ENCODE data around the gene SBK1.

The SBK1 gene

DNA sequence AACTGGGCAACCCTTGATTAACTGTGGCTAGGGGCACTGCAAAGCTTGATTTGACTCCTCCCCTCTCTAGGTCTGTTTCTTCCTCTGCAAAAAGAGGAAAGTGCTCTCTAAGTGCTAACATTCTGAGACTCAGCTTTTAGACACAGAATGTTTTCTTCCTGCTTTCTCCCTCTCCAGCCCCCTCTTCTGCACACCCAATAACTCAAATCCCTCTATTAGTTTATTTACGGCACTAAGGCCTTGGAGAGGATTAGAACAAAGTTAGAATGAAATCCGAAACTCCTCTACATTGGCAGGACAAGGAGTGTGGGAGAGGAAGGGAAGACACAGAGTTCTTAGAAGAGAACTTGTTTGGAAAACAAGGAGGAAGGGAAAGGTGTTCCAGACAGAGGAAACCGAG, 3.3 kb upstream of the SBK1 start:
- TF ChIP-seq, protein P1, sequence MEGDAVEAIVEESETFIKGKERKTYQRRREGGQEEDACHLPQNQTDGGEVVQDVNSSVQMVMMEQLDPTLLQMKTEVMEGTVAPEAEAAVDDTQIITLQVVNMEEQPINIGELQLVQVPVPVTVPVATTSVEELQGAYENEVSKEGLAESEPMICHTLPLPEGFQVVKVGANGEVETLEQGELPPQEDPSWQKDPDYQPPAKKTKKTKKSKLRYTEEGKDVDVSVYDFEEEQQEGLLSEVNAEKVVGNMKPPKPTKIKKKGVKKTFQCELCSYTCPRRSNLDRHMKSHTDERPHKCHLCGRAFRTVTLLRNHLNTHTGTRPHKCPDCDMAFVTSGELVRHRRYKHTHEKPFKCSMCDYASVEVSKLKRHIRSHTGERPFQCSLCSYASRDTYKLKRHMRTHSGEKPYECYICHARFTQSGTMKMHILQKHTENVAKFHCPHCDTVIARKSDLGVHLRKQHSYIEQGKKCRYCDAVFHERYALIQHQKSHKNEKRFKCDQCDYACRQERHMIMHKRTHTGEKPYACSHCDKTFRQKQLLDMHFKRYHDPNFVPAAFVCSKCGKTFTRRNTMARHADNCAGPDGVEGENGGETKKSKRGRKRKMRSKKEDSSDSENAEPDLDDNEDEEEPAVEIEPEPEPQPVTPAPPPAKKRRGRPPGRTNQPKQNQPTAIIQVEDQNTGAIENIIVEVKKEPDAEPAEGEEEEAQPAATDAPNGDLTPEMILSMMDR (IDR thresholded peaks at IDR 0.05; ENCODE audit: low read length, missing control alignments): no peak
- H3K4me3 ChIP-seq (replicated peaks; ENCODE audit: low read depth, low read length): no peak overlapping the region
- DNase-seq (ENCODE audit: low read depth): no peak

DNA sequence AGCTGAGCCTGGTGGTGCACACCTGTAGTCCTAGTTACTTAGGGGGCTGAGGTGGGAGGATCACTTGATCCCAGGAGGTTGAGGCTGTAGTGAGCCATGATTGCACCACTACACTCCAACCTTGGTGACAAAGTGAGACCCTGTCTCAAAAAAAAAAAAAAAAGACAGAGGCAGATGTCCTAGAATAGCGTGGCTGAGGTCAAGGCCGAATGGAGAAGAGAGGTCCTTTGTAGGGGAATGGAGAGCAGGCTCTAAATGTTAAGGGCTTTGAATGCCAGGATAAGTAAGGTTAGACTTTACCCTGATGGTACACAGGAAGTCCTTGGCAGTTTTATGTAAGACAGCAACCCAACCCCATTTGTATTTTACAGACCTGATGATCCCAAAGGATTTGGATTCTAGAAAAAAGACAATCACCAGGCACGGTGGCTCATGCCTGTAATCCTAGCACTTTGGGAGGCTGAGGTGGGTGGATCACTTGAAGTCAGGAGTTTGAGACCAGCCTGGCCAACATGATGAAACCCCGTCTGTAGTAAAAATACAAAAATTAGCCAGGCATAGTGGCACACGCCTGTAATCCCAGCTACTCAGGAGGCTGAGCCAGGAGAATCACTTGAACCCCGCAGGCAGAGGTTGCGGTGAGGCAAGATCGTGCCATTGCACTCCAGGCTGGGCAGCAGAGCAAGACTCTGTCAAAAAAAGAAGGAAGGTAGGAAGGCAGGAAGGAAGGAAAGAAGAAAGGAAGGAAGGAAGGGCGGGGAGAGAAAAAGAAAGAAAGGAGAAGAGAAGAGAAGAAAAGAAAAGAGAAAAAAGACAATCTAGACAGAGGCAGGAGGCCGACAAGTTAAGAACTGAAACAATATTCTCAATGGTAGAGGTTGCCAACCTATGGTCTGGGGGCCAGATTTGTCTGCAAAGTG, 2.1 kb upstream of the SBK1 start:
- H3K4me3 ChIP-seq (replicated peaks; ENCODE audit: low read depth, low read length): no peak overlapping the region
- no peak for DNase-seq (ENCODE audit: low read depth)
- TF ChIP-seq, protein P1 (IDR thresholded peaks at IDR 0.05; ENCODE audit: low read length, missing control alignments): no peak

DNA sequence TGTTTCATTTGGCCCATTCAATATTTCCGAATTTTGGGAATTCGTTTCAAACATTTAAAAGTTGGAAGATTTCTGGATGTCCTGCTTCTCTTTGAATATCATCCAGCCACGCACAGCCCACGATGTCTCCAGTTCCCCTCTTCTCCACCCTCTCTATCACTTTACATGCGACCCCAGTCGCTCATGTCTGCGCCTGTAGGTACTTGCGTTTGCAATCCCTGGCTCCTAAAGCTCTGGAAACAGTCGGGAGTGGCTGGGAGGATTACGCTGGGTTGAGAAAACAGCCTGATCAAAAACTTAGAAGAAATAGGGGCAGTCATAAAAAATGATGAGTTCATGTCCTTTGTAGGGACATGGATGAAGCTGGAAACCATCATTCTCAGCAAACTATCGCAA, 1.5 kb upstream of the SBK1 start:
- TF ChIP-seq, protein P1 (IDR thresholded peaks at IDR 0.05; ENCODE audit: low read length, missing control alignments): no peak
- no peak overlapping the region for H3K4me3 ChIP-seq (replicated peaks; ENCODE audit: low read depth, low read length)

DNA sequence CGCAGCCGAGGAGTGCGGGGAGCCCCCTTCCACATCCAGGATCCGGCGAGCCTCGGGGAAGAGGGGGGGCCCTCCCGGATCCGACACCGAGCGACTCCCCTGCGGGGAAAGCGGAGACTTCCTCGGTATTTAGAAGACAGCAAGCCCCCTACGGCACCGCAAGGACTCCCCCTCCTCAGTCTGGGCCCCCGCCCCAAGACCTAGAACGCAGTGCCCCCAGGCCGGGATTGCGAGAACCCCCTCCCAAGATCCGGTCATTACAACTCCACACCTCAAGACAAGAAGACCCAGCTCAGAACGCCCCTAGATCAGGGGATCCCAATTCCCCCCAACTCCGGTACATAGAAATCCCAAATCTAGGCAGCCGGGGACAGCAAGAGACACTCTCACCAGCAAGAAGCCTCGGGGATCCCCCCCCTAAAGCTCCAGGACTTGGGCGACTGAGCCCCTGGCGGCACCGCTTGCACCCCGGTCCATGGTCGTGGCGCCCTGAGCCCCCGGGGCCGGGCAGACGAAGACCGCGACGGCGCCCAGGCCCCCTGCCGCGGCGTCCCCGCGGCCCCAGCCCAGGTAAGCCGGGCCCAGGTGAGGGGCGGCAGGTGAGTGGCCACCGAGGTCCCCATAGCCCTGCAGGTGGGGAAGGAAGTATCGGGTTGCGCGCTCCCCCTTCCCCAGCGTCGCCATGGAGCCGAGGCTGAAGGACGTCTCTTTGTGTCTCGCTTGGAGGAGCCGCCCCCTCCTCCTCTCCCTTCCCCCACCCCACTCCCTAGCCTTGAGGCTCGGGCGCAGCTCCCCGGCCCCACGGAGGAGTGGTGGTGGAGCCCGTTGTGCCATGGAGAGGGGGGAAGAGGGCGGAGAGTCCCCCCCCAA, 641 bp downstream of the SBK1 start:
- peak overlapping the region; percentile 40 for H3K4me3 ChIP-seq (replicated peaks; ENCODE audit: low read depth, low read length)
- TF ChIP-seq, protein P1 (IDR thresholded peaks at IDR 0.05; ENCODE audit: low read length, missing control alignments): no peak
- no peak for DNase-seq (ENCODE audit: low read depth)

More for the DNA sequence above, 1.5 kb upstream of the SBK1 start:
- no peak for DNase-seq (ENCODE audit: low read depth)

DNA sequence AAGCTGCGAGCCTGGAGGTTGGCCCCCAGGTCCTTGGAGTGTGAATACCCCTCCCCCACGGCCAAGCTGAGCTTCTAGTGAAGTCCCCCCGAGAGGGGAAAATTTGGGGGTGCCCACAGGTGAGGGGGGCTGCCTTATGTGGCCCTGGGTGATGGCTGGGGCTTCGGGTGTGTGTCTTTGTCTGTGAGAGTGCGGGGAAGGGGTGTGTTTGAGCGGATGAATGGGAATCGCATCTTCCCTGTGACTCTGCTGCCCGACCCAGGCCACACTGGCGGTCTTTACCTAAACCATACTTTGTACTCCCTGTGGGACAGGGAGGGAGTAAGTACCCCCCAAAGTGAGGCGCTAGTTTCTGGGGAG, 1.3 kb downstream of the SBK1 start:
- no peak overlapping the region for H3K4me3 ChIP-seq (replicated peaks; ENCODE audit: low read depth, low read length)
- TF ChIP-seq, protein P1 (IDR thresholded peaks at IDR 0.05; ENCODE audit: low read length, missing control alignments): no peak
- DNase-seq (ENCODE audit: low read depth): no peak

DNA sequence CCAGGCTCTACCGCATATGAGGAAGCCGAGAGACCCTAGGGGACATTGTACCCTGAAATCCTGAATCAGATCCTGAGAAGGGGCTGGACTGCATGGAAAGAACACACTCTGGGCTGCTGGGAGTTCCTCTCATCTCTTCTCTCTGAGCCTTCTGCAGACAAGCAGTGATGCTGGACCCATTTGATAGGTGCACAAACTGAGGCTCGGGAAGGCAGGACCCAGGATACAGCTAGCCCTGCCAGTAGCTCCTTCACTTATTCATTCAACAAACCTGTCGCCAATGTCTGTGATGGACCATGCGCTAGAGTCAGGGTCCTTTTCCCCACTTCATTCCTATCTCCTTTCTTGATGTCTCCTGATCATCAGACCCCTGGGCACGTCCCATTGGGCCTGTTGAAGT, 1.9 kb downstream of the SBK1 start:
- no peak for DNase-seq (ENCODE audit: low read depth)
- TF ChIP-seq, protein P1 (IDR thresholded peaks at IDR 0.05; ENCODE audit: low read length, missing control alignments): no peak
- no peak overlapping the region for H3K4me3 ChIP-seq (replicated peaks; ENCODE audit: low read depth, low read length)
